GM19025 (cell line): ENCODE data around the gene KCNH3.
"Not testable (repeated sequence)": the region's sequence is repeated elsewhere in the genome, so short reads cannot be mapped to it uniquely, and the experiment has no call there.

Experiments used
- ATAC-seq: cut with Tn5 transposase; IDR thresholded peaks from one replicate; pipeline ENCODE4 v1.9.1; 2021; ENCODE audit warnings: mild to moderate bottlenecking, low read depth, moderate library complexity; ENCODE audit not compliant: unreplicated experiment

KCNH3 gene

GRCh38 chr12:49538510-49539403 is at the start of gene KCNH3:
KCNH3 (plus strand) TSS chr12:49539030; CDS start chr12:49539417, 387 bp downstream.
- ATAC-seq = peak; percentile 58

GRCh38 chr12:49489154-49489553 is 49.7 kb upstream of the KCNH3 start:
- ATAC-seq = no peak

GRCh38 chr12:49489720-49490119 is 49.1 kb upstream of the KCNH3 start:
- ATAC-seq = no peak

GRCh38 chr12:49491823-49492222 is 47.0 kb upstream of the KCNH3 start:
- ATAC-seq = no peak

- no peak for ATAC-seq
Observed at GRCh38 chr12:49493900-49494299, 44.9 kb upstream of the KCNH3 start.

GRCh38 chr12:49496417-49497360 is 42.1 kb upstream of the KCNH3 start:
- no peak for ATAC-seq

GRCh38 chr12:49501895-49502294 is 36.9 kb upstream of the KCNH3 start:
- ATAC-seq = no peak

- no peak for ATAC-seq
Observed at GRCh38 chr12:49502590-49502989, 36.2 kb upstream of the KCNH3 start.

- no peak for ATAC-seq
Observed at GRCh38 chr12:49503674-49504180, 35.1 kb upstream of the KCNH3 start.

GRCh38 chr12:49505672-49506071 is 33.2 kb upstream of the KCNH3 start:
- ATAC-seq = no peak

GRCh38 chr12:49507139-49507538 is 31.7 kb upstream of the KCNH3 start:
- no peak for ATAC-seq

- ATAC-seq = not testable (repeated sequence)
Observed at GRCh38 chr12:49509681-49510080, 29.1 kb upstream of the KCNH3 start.

GRCh38 chr12:49511410-49511809 is 27.4 kb upstream of the KCNH3 start:
- no peak for ATAC-seq

- ATAC-seq = no peak
Observed at GRCh38 chr12:49512546-49512945, 26.3 kb upstream of the KCNH3 start.

GRCh38 chr12:49515266-49515665 is 23.6 kb upstream of the KCNH3 start:
- ATAC-seq = no peak

GRCh38 chr12:49518914-49519573 is 19.8 kb upstream of the KCNH3 start:
- ATAC-seq = no peak

- ATAC-seq = no peak
Observed at GRCh38 chr12:49519574-49519936, 19.3 kb upstream of the KCNH3 start.

- ATAC-seq = no peak
Observed at GRCh38 chr12:49521389-49521788, 17.4 kb upstream of the KCNH3 start.

GRCh38 chr12:49524660-49525324 is 14.0 kb upstream of the KCNH3 start:
- no peak for ATAC-seq

- ATAC-seq = no peak
Observed at GRCh38 chr12:49525942-49526341, 12.9 kb upstream of the KCNH3 start.
